GM19395 (cell line): Measurements from ENCODE around the gene DR1.
A peak's percentile ranks its signal among the peaks of the same experiment; 100 is the strongest.

Source experiments
- ATAC-seq: cut with Tn5 transposase; IDR thresholded peaks from one replicate; pipeline ENCODE4 v1.9.1; 2021; ENCODE audit warnings: mild to moderate bottlenecking, moderate library complexity; ENCODE audit not compliant: unreplicated experiment

DR1 gene

DNA sequence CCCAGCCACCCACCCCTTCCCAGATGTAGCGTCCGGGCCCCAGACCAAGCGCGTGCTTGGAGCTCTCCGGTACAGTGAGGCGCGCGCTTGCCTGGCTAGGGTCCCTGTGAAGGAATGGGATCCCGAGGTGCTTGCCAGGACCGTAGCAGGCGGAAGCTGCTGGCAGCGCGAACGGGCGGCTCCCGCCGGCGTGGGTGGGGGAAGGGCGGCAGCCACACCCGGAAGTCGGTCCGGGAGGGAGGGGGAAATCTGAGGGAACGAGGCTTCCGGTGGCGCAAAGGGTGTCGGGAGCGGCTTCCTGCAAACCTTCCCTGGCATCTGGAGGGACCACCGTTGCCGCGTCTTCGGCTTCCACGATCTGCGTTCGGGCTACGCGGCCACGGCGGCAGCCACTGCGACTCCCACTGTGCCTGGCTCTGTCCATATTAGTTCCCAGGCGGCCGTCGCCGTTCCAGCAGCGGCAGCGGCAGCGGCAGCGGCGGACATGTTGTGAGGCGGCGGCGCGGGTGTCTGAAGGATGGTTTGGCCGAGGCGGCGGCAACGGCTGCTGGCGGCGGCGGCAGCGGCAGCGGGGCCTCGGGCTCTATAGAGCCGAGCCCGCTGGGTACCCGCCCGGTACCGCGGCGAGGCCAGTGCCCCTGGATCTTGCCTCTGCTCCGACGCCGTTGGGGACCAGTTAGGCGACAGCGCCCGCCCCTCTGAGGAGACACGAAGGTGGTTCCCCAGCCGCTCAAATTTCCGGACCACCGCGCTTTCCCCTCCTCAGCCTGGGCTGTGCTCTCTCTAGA lies at the start of gene DR1:
TSS of gene DR1 (plus strand) at position 275 of the 788 bp plus-strand sequence. CDS start 739 bp downstream, outside the sequence.
- peak; percentile 79 for ATAC-seq

DNA sequence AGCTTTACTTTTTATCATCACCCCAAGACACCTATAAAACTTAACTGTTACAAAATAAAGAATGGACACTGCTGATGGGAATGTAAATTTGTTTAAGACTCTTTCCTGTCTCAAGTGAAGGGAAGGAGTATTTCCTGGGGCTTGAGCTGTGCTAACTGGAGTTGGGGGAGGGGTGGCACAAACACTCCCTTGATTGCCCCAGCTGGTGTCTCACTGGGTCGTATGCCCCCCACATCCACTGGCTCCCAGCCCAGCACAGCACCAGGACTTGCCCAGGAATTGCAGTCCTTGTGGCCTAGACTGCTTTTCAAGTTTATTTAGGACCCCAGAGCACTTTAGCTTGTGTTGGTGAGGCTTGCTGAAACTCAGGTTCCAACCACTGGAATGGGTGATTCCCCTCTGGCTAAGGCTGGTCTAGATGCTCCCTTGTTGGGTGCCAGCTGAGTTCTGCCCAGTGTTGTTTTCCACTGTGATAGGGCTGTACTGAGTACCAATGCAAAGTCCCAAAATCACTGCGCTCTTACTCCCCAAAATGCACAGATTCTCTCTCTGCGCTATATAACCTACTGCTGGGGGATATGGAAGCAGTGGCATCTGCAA lies 49.1 kb upstream of the DR1 start:
- ATAC-seq: no peak

DNA sequence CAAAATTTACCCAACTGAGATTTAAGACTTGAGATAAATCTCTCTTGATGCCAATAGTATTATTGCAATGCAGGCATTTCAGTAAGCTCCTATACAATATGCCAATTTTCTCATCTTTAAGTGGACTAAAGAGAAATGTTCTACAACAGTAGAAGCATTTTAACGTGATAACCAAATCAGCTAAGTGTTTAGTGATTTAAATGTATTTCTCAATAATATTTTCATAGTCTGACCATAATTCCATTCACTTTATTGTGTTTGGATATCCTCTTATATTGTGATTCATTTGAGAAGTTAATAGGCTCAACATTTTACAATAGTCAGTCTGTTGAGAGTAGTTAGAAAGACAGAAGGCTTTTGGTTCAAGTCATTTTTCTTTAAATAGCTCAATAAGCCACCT lies 44.6 kb upstream of the DR1 start:
- ATAC-seq: no peak

DNA sequence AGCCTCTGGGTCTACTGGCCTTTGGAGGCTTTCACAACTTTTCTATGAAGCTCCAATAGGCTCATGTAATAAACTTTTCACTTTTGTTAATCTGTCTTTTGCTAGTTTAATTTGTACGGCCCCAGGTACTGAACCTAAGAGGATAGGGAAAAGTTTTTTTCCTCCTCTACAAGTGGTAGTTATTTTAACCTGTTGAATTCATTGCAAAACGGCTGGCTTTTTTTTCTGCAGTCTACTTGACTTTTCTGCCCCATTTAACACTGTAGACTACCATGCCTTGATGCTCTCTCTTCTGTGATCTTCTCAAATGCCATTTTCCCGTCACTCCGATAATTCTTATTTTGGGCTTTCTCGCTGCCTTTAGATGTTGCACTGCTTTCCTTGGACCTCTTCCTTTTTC lies 43.6 kb upstream of the DR1 start:
- ATAC-seq: no peak

DNA sequence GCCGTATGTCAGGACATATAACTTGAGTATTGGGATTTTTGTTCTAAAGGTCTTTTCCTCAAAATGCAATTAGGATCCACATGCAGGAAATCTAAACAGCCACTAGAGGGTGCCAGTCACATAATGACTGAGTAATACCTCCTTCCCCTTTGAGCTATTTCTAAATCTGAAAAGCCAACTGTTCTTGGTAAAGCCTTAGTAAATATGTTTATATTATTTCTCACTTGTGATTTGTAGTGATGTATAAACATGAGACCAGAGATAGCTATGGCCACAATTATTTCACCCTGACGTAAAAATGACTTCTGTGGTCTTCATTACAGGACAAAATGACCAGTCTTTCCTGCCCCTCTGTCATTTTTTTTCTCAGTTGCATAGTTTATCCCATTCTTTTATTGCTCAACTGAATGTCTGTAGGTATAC lies 41.0 kb upstream of the DR1 start:
- ATAC-seq: peak; percentile 57

DNA sequence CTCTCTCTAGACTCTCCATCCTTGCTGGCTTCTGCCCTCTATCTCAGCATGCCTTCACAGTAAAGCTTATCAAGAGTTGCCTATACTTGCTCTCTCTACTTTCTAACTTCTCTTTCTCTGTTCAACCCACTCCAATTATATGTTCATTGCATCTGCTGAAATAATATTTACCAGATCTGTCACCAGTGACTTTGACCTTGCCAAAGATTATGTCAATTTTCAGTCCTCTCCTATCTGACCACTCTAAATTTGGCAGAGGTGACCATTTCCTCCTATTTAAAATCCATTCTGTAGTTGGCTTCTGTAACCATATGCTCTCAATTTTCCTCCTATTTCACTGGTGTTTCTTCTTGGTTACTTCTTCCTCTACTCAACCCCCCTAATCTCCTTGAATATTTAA lies 38.8 kb upstream of the DR1 start:
- ATAC-seq: no peak

DNA sequence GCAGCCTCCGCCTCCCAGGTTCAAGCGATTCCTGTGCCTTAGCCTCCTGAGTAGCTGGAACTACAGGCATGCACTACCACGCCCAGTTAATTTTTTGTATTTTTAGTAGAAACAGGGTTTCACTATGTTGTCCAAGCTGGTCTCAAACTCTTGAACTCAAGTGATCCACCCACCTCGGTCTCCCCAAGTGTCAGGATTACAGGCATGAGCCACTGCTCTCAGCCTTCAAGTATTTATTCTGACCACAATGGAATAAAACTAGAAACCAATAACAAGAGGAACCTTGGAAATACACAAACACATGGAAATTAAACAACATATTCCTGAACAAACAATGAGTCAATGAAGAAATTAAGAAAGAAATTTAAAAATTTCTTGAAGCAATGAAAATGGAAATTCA lies 32.7 kb upstream of the DR1 start:
- no peak for ATAC-seq

DNA sequence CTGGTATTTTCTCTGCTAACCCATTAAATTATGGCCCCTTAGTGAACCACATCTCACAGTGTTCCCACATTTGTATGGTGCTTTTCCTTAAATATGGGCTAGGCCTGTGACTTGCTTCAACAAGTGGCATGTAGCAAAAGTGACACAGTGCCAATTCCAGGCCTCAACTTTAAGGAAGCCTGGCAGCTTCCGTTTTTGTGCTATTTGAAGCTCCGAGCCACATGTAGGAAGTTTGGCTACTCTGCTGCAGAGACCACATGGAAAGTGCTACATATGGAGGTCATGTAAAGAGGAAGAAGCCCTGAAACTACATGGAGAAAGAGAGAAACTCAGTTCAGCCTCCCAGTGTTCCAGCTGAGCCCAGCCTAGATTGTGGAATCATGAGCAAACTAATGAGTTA lies 28.5 kb upstream of the DR1 start:
- no peak for ATAC-seq

DNA sequence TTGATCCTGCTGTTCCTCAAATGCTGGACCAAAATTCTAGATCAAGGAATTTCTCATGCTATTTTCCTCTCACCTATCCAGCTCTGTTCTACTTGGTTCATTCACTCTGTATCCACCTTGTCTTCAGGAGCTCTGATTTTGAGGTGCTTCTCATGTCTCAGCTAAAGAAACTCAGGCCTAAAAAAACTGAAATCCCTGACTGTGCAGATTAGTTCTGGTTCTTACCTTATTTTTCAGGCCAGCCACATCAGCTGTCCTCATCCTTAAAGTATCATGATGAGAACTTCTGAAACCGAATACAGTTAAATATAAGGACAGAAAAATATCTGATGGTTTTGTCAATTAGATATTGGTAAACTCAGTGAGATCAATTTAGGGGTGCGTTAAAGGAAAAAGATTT lies 27.8 kb upstream of the DR1 start:
- ATAC-seq: no peak

DNA sequence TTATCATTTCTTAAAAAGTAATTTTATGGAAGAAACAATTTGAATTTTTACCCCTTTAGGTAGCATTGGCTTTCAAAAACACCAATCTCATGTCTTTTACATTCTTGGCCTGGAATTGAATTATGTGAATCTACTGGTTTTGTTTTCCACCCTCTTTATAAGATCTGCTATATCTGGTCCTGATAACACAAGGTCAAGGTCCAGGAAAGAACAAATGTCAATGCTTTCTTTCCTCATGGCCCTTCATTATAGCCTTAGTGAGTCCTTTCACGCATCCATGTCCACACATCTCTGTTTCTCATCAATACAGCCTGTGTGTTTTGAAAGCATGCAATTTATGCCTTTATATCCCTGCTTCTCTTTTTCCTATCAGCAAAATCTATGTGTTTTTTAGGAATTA lies 24.0 kb upstream of the DR1 start:
- ATAC-seq: no peak

DNA sequence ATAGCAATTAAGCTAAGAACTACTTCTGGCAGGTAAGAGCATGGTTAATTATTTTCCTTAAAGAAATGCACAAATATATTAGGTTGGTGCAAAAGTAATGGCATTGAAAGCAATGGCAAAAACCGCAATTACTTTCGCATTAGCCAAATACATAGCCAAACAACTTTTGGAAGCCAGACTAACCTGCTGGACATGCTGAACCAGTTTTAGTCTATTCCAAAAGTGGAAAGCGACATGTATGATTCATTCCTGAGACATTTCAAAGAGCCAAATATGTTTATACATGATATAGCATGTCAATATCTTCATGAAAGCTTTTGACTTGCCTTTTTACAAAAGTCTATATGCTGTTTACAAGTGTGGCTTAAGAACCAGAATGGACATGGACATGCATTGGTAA lies 23.4 kb upstream of the DR1 start:
- no peak for ATAC-seq

DNA sequence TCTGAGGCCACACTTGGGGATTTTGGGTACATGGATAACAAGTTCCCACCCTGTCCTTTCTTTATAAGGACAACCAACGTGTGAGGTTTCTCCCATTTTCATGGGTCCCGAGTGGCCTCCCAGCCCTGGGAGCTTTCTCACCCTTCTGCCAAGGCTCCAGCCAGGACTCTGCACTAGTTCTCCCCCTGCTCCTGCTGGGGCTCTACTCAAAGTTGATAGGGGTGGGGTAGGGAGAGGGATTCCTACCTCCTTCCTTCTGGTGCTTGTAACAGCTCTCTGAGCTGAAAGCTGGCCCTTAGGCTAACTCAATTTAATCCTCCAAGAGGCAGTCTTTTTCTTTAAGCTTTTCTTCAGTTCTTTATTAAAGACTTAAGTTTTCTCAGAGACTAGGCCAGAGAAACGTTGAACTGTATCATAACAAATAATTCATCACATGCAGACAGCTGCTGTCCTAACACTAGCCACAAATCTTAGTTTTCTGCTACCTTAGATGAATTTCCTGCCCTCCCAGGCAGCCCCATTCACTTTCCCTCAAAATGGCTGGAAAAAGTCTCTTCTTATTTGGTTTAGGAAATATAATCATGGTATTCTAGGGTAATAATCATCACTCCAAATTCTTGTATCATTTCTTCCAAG lies 22.4 kb upstream of the DR1 start:
- no peak for ATAC-seq

DNA sequence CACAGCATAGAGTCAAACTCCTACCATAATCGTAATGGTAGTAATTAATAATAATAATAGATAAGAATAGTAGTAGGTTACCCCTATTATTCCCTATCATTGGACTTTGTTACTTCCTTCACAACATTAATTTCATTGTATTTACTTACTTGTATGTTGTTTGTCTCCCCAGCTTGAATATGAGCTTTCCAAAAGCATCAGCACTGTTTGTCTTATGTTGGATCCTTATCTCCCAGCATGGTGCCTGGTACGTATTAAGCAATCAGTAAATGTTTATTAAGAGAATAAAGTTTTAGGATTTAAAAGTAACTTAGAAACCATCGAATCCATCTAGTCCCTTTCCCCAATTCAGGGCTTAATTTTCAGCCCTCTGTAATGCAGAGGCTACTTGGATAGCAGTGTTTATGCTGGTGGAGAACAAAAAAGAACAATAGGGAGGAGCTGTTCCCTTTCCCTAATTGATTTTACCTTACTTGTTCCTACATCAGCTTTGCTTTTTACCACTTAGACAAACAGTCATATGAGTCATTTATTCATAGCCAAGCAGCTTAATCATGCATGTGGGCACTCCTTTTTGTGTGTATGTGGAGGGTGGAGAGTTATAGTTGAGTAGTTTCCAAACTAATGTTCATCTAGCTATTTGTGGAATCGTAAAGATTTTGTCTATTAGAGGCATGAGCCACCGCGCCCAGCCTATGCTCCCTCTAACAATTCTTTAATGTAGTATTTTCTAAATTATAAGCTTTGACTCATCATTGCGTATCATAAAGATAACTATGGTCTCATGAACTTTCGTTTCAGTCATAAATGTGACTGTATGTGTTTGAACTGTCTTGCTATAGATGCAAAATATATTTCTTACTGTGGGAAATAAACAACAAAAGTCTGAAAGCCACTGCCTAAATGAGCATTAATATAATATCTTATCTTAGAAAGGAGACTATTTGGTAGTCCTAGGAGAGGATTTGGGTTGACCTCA lies 20.9 kb upstream of the DR1 start:
- no peak for ATAC-seq

DNA sequence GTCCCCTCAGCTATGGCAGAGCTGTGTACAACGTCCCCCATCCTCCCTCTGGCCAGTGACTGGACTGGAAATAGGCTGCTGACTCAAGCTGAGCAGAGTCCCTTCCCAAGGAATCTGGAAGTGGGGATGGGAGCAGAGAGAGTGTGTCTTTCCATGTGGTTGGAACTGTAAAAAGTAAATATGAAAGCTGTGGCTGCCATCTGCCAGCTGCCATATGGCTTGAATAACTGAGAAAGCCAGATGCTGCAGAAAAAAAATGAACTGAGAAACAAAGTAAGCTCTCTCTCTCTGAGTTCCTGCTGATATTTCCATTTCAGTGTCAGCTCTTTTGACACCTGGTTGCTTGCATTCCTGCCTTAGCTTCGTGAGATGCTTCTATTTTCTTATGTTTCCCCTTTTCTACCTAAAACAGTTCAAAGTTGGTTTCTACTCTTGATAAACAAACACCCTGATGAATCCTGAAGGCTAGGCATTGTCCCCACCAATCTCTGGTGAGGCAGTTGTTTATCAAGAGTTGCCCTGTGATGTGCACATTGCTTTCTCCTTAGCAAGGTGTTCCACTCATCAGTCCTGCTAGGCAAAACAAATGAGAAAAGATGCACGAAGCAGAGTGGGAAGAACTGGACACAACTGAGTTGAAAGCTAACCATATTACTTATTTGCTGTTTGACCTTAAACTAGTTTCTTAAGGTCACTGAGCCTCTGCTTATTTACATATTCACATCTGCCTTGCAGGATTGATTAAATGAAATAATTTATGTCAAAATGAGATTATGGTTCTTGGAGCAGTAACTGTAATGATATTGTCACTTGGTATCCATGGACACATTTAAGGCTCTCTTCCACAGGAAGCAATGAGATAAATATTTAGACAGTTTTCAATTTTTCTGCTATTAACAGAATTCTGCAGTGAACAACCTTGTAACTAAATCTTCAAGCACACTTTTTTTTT lies 16.6 kb upstream of the DR1 start:
- peak; percentile 89 for ATAC-seq

DNA sequence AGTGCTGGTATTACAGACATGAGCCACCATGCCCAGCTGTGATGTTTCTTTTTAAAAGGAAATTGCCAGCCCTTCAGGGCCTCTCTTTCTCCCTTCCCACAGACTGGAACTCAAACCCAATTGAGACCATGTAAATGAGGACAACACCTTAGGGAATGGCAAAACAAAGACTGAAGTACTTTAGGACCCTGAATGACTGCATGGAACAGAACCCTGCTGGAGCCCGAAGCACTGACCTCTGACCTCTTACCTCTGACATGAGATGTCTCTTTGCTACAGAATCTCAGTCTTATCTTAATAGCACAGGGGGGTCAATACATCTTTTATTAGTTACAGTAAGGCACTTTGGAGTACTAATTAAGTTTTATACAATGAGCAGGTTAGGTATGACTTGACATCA lies 15.5 kb upstream of the DR1 start:
- ATAC-seq: no peak

DNA sequence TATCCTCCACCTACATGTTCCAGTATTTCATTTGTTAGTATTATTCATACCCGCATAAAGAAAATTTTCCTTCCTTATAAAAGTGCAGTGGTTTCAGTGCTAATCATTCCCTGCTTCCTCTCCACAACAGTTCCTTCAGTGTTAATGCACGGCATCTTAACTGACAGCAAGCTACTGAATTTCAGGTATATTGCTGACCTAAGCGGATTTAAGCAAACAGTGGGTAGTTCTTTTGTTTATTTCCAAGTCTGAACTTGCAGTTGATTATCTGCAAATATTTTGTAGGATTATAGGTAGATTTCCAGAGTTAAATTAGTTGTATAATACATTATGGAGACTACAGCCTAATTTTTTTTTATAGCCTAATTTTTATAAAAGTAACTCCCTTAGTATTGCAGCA lies 15.1 kb upstream of the DR1 start:
- no peak for ATAC-seq

DNA sequence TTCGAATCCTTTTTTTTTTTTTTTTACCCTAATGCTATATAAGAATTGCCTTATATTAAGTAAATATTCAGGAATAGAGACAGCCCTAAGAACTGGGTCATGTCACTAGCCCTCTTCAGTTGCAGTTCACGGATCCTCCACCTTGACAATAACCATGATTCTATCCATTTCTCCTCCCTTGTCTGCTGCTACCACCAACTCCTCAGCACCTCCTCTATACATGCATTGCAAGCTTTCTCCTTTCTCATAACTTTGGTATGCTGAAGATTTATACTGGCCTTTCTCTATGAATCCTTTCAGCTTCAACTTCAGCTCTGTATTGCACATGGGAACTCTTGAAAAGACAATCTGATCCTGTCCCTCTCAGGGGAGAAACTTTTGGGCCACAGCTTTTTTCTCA lies 14.3 kb upstream of the DR1 start:
- ATAC-seq: no peak

DNA sequence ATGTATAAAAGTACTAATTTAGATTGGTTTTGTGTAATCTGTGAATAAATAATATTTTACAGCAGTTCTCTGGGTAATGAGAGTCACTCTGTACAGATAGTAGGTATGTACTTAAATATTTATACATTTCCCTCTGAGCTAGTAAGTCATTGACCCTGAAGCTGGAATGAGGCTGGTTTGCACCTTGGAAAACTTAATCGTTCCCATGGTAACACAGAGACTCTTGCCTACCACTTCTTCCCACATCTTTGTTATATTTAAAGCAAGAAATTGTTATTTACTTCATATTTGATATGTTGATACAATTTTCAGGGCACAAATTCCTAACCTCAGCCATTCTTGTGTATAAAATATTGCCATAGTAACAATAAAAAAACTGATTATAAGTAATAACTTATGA lies 13.3 kb upstream of the DR1 start:
- no peak for ATAC-seq

DNA sequence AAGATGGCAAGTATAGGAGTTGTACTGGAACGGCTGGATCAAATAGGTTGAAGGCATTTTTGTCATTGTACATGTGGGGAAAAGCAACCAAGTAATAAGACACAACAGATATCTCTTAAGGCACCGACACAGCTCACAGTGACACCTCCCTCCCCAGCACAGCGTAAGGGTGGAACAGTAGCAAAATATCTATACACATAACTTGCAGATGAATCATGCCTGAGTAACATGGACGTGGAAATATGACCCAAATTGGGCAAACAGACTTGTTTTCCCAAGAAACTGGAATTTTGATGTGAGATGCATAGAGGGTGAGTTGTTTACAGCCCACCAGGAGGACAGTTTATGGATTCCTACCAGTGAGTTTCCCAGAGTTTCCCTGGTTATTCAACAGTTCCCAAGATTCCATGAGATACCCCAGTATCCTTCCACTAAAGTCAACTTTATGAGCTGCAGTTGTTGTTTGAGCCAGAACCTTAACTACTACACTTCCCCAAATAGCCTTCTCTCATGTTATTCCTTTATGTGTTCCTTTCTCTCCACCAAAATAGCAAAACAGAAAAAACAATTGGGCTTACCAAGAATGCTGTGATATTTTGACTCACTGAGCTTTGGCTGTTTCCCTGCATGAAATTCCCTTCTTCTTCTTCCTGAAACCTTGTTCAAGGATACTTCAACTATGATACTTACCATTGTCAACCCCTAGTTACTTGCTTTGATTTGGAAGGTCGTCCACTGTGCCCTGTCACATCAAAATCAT lies 7.1 kb upstream of the DR1 start:
- ATAC-seq: no peak
